Muscle layer of duodenum (tissue), 2 donors: Measurements from ENCODE around the gene GALNT18.
"Not testable (repeated sequence)": the region's sequence is repeated elsewhere in the genome, so short reads cannot be mapped to it uniquely, and the experiment has no call there.

Experiments
- H3K27ac ChIP-seq: one replicate; pipeline ENCODE4 v1.7.0; 2013; ENCODE audit warnings: mild to moderate bottlenecking, low read length
- H3K27me3 ChIP-seq: one replicate; pipeline ENCODE4 v1.7.0; 2013; ENCODE audit warnings: low read depth, mild to moderate bottlenecking, control low read depth, low read length
- H3K36me3 ChIP-seq, 2 donors: one replicate each; pipeline ENCODE4 v1.7.0; 2013; ENCODE audit warnings: low read length in 2 of 2, control low read depth in 1 of 2, mild to moderate bottlenecking in 1 of 2; ENCODE audit not compliant: insufficient read depth in 2 of 2, control insufficient read depth in 1 of 2
- H3K4me1 ChIP-seq, 2 donors: one replicate each; pipeline ENCODE4 v1.7.0; 2013; ENCODE audit warnings: low read length in 2 of 2, mild to moderate bottlenecking in 2 of 2, control low read depth in 1 of 2, moderate library complexity in 1 of 2; ENCODE audit not compliant: insufficient read depth in 2 of 2, control insufficient read depth in 1 of 2
- H3K4me3 ChIP-seq, 2 donors: one replicate each; pipeline ENCODE4 v1.7.0; 2013; ENCODE audit warnings: low read length in 2 of 2, low read depth in 1 of 2, mild to moderate bottlenecking in 1 of 2
- H3K9me3 ChIP-seq, 2 donors: one replicate each; pipeline ENCODE4 v1.7.0; 2013; ENCODE audit warnings: low read length in 2 of 2, control low read depth in 1 of 2, mild to moderate bottlenecking in 1 of 2; ENCODE audit not compliant: control insufficient read depth in 1 of 2
- donor health status: healthy.

Gene GALNT18

DNA sequence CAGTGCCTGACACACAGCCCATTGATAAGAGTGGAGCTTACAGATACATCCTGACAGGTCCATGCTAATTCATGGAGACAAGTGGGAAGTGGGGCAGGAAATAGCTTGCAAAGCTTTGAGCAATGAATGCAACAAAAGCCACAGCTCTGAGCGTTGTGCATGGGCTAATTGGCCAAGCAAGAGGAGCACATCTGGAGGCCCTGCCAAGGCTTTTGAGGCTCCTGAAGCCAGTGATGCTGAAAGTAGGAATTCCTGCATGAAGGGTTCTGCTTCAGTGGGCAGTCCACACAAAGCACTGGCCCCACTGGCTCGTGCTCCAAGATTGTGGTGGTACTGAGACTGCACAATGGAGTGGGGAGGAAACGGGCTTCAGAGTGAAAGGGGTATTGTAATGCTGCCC, 164.9 kb downstream of the GALNT18 start:
- Histone ChIP-seq H3K27ac (no peak overlapping the region), H3K36me3 (no peaks in the 10 kb centered on the region), H3K4me3 (no peak overlapping the region), H3K27me3 (no peaks in the 10 kb centered on the region), H3K4me1 (peaks cover 0 to 12% of the 10 kb centered on the region in 2 donors), H3K9me3 (no peaks in the 10 kb centered on the region)

DNA sequence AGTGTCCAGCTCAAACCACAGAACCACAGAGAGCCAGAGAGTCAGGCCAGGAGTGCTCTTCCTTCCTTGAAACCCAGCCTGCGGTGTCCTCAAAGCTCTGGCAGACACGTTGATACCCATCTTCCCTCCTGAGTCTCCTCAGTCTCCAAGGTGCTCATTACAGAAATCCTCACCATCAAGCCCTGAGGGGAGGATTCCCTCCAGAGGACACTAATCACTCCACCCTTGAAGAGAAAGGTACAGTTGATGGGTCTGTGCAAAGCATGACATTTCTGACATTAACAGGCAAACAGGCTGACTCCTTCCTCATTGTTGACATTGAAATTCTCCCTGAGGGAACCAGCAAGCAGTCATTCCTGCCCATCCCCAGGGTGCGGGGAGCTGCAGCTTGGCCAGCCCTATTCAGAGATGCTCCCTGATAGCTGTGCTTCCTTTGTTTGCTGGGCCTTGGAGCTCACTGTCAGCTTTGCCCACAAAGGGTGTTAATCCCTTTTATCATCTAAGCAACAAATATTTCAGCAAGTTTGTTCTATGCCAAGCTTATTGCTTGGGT, 167.1 kb downstream of the GALNT18 start:
- Histone ChIP-seq H3K36me3 (no peaks in the 10 kb centered on the region), H3K27me3 (no peaks in the 10 kb centered on the region), H3K9me3 (no peaks in the 10 kb centered on the region), H3K4me1 (peaks cover 0 to 8% of the 10 kb centered on the region in 2 donors), H3K27ac (no peak overlapping the region), H3K4me3 (no peak overlapping the region)

DNA sequence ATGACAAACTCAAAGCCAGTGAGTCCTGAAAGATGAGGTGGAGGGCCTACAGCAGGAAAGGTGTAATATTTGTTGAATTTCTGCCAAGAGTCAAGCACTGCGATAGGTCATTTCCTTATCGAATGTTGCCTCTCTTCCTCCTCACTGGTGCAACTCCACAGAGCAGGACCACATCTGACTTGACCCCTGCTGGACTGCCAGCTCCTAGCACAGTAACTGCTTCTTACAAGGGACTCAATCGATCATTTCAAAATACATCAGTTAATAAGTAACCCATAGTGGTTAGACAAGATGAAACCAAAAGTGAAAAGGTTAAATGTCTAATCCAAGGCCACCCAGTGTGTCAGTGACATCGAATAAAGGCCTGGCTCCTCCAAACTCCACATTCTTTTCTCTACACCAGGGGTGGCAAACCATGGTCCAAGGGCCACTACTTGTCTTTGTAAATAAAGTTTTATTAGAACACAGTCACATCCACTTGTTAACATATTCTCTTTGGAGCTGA, 170.3 kb downstream of the GALNT18 start:
- H3K4me1 ChIP-seq, result peaks cover 0 to 8% of the 10 kb centered on the region in 2 donors
- H3K9me3 ChIP-seq, result no peaks in the 10 kb centered on the region
- H3K36me3 ChIP-seq, result no peaks in the 10 kb centered on the region
- H3K27ac ChIP-seq, result no peak overlapping the region
- H3K4me3 ChIP-seq, result no peak overlapping the region
- H3K27me3 ChIP-seq, result no peaks in the 10 kb centered on the region

DNA sequence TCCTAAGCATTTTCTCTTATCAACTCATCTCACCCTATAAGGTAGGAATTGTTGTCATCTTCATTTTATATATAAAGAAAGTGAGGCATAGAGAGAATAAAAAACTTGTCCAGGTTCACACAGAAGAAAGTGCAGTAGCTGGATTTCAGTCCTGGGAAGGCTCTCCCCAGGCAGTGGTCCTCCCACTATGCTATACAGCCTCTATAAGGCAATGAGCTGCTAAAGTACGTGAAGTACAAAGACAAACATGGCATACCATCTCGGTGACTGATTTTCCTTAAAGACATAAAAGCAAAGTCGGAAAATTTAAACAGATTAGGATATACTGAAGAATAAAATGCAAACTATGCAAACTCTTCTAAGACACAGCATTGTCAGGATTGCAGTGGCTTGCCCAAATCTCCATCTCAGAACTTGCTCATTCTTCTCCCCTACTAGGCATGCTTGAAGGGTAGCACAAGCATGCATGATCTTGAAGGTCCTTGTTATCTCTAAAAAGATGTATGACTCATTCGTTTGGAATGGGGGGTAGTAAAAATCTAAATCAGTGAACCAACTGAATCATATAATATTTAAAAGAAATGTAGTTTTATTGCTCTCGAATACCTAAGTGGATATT, 171.0 kb downstream of the GALNT18 start:
- Histone ChIP-seq H3K36me3 (no peaks in the 10 kb centered on the region), H3K4me1 (peaks cover 0 to 8% of the 10 kb centered on the region in 2 donors), H3K27me3 (no peaks in the 10 kb centered on the region), H3K9me3 (no peaks in the 10 kb centered on the region), H3K4me3 (no peak overlapping the region), H3K27ac (no peak overlapping the region)

DNA sequence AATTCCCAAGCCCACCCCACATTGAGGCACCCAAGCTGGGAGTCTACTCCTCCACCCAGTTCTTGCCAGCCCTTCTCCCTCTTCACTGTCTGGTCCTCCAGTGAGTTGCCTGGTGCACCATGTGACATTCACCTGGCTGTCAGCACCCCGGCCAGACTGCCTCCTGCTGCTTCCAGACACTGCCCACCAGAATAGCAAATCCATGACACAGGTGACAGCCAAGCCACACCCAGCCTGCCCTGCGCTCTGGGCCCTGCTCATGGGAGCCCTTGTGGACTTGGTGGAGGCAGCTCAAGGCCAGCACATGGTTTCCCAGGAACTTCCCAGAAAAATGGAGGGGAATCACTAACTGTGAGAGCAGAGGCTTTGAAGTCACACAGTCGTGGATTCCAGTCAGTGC, 172.5 kb downstream of the GALNT18 start:
- H3K4me3 ChIP-seq, result no peak overlapping the region
- H3K9me3 ChIP-seq, result no peaks in the 10 kb centered on the region
- H3K36me3 ChIP-seq, result no peaks in the 10 kb centered on the region
- no peak overlapping the region for H3K27ac ChIP-seq
- no peaks in the 10 kb centered on the region for H3K27me3 ChIP-seq
- H3K4me1 ChIP-seq, result peaks cover 0 to 16% of the 10 kb centered on the region in 2 donors

DNA sequence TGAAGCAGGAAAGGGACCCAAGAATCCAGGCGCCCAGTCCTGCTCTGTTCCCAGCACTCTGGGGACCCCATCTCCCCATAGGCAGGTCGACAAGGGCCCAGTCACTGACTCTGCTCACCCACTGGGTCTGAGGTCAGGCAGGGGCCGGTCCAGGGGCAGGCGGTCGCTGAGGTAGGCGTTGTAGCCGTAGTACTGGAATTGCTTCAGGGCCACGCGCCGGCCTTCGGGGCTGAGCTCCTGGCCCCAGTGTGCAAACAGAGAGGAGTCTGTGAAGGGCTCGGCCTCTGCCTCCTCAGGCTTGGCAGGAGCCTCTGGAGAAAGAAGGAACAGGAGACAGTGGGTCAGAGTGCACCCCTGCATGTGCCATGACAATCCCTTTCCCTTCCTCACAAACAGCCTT, 173.2 kb downstream of the GALNT18 start:
- peaks cover 0 to 16% of the 10 kb centered on the region in 2 donors for H3K4me1 ChIP-seq
- no peaks in the 10 kb centered on the region for H3K27me3 ChIP-seq
- H3K9me3 ChIP-seq, result no peaks in the 10 kb centered on the region
- H3K4me3 ChIP-seq, result no peak overlapping the region
- H3K36me3 ChIP-seq, result no peaks in the 10 kb centered on the region
- H3K27ac ChIP-seq, result no peak overlapping the region

DNA sequence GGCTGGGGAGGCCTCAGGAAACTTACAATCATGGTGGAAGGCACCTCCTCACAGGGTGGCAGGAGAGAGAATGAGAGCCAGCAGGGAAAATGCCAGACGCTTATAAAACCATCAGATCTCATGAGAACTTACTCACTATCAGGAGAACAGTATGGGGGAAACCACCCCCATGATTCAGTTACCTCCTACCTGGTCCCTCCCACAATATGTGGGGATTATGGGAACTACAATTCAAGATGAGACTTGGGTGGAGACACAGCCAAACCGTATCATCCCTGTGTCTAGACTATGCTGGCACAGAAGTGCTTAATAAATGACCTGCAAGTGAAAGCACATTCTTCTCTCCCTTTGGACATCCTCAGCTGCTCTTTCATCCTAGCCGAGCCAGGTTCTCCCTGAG, 174.2 kb downstream of the GALNT18 start:
- H3K9me3 ChIP-seq, H3K4me3 ChIP-seq, H3K27ac ChIP-seq, H3K27me3 ChIP-seq, H3K36me3 ChIP-seq: not testable (repeated sequence)
- H3K4me1 ChIP-seq, result peaks cover 0 to 16% of the 10 kb centered on the region in 2 donors

DNA sequence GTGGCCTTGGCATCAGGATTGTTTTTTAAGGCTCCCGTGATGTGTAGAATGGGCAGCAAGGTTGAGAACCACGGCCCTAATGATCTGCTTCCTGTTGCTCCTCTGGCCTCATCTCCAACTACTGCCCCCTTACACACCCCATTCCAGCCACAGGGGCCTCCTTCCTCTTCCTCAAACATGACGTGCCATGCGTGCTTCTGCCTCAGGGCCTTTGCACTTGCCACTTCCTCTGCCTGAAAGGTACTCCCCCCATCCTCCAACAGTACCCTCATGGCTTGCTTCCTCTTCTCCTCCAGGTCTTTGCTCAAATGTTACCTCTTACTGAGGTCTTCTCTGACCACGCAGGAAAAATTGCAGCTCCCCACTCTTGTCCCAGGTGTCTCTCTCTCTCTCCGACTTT, 174.8 kb downstream of the GALNT18 start:
- H3K4me3 ChIP-seq, result no peak overlapping the region
- peaks cover 0 to 16% of the 10 kb centered on the region in 2 donors for H3K4me1 ChIP-seq
- H3K27me3 ChIP-seq, result no peaks in the 10 kb centered on the region
- no peaks in the 10 kb centered on the region for H3K9me3 ChIP-seq
- no peak overlapping the region for H3K27ac ChIP-seq
- H3K36me3 ChIP-seq, result no peaks in the 10 kb centered on the region

DNA sequence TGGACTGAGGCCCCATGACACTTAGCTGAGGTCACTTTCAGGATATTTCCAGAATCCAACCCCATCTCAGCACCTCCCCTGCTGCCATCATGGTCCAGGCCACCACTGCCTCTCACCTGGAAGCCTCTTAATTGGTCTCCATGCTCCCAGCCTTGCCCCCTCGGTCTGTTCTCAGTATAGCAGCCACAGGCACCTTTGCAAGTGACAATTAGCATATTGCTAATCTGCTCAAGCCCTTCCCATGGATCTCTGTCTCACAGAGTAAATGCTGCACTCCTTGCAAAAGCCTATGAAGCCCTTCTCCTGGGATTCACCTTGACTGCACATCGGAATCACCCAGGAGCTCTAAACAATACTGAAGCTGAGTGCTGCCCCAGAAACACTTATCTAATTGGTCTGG, 175.2 kb downstream of the GALNT18 start:
- Histone ChIP-seq H3K36me3 (no peaks in the 10 kb centered on the region), H3K9me3 (no peaks in the 10 kb centered on the region), H3K27me3 (no peaks in the 10 kb centered on the region), H3K4me1 (peaks cover 0 to 16% of the 10 kb centered on the region in 2 donors), H3K4me3 (no peak overlapping the region), H3K27ac (no peak overlapping the region)

DNA sequence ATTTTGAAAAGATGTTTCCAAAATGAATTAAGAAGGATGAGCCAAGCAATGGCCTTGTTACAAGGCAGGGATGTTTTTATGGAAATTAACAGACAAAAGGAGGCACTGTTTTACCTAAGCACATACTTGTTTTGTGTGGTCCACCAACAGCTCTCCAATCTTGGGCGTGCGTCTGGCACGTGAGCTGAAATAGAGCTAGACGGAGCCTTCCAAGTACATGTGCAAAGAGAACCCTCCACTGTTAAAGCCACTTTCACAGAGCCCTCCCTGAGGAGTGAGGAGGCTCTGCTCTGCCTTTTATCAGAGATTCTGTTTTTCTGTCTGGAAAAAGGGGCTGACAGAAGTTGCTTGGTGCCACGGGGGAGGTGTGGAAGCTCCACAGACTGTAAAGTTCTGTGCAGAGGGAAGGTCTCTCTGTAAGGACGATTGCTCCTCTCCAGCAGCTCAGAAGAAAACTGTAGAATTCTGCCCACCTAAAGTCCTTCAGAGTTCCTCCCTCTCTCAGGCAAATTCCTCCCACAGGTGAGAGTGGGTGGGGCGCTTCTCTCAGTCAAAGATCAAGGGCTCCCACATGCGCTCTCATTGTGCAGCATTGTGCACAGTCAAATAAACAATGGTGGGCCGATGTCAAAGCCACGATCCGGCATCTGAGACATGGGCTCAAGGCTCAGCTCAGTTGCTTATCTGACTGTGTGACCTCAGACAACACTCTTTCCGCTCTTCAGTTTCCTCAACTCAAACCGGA, 176.2 kb downstream of the GALNT18 start:
- H3K27me3 ChIP-seq, result no peaks in the 10 kb centered on the region
- no peak overlapping the region for H3K27ac ChIP-seq
- no peaks in the 10 kb centered on the region for H3K36me3 ChIP-seq
- H3K9me3 ChIP-seq, result no peaks in the 10 kb centered on the region
- no peak overlapping the region for H3K4me3 ChIP-seq
- H3K4me1 ChIP-seq, result peaks cover 0 to 8% of the 10 kb centered on the region in 2 donors

DNA sequence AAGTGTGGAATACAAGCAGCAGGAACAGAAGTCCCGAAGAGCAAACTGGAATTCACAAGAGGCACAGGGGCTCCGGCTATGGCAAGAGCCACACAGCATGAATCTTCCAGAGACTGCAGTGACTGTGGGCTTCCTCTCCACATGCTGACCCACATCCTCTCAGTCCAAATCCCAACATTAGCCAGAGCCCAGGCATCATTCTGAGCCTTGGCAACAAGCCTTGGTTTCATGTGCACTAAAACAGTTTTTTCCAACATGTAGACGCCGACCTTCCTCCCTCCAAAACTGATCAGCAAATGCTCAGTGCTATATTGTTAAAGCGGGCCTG, 177.0 kb downstream of the GALNT18 start:
- Histone ChIP-seq H3K4me3 (no peak overlapping the region), H3K9me3 (no peaks in the 10 kb centered on the region), H3K4me1 (peaks cover 0 to 8% of the 10 kb centered on the region in 2 donors), H3K27me3 (no peaks in the 10 kb centered on the region), H3K27ac (no peak overlapping the region), H3K36me3 (no peaks in the 10 kb centered on the region)
